ENCODE measurements around the gene SUMO1.

DNA sequence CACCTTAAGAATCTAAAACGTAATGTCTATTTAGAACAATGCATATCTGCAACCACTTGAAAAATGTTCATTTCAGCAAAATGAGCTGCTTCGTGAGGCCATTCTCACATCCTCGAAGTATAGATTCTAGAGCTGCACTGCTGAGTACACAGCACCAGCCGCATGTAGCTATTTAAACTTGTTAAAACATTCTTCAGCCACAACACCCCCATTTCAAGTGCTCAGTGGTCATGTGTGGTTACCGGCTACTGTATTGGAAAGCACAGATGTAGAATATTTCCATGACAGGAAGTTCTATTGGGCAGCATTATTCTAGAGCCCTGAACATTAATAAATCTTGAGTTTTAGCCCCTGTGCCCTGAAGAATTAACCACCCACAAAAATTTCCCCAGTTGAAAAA lies 35.0 kb downstream of the SUMO1 start:
- no peak for TF ChIP-seq EZH2 (IDR thresholded peaks at IDR 0.05; ENCODE audit: insufficient read depth, low read length)
- TF ChIP-seq, protein P1, sequence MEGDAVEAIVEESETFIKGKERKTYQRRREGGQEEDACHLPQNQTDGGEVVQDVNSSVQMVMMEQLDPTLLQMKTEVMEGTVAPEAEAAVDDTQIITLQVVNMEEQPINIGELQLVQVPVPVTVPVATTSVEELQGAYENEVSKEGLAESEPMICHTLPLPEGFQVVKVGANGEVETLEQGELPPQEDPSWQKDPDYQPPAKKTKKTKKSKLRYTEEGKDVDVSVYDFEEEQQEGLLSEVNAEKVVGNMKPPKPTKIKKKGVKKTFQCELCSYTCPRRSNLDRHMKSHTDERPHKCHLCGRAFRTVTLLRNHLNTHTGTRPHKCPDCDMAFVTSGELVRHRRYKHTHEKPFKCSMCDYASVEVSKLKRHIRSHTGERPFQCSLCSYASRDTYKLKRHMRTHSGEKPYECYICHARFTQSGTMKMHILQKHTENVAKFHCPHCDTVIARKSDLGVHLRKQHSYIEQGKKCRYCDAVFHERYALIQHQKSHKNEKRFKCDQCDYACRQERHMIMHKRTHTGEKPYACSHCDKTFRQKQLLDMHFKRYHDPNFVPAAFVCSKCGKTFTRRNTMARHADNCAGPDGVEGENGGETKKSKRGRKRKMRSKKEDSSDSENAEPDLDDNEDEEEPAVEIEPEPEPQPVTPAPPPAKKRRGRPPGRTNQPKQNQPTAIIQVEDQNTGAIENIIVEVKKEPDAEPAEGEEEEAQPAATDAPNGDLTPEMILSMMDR (IDR thresholded peaks at IDR 0.05; ENCODE audit: insufficient read depth, low read depth, low read length), result no peak

Data from astrocyte (in vitro differentiated cells and primary cell).